Measurements from ENCODE around the gene CYB5B. TPM values are rescaled to one million over a fixed set of nuclear protein-coding genes. Genes with fewer than 3 reads are reported as not detected.

The CYB5B gene
- polyA plus RNA-seq, 3 donors: 132 to 150 (median 141) TPM

- DNase-seq (ENCODE audit: extremely low read depth in 1 of 11, low read depth in 9 of 11, low spot score in 4 of 11): no peak
Observed at GRCh38 chr16:69499541-69500230, 75.3 kb downstream of the CYB5B start.

GRCh38 chr16:69500496-69500895, 76.1 kb downstream of the CYB5B start:
- DNase-seq (ENCODE audit: extremely low read depth in 1 of 11, low read depth in 9 of 11, low spot score in 4 of 11): no peak

GRCh38 chr16:69501956-69502745, 77.7 kb downstream of the CYB5B start:
- peak in 1 of 11 donors; percentile 43 for DNase-seq (ENCODE audit: extremely low read depth in 1 of 11, low read depth in 9 of 11, low spot score in 4 of 11)

GRCh38 chr16:69503244-69503643, 78.8 kb downstream of the CYB5B start:
- no peak for DNase-seq (ENCODE audit: extremely low read depth in 1 of 11, low read depth in 9 of 11, low spot score in 4 of 11)

- no peak for DNase-seq (ENCODE audit: extremely low read depth in 1 of 11, low read depth in 9 of 11, low spot score in 4 of 11)
Observed at GRCh38 chr16:69508033-69508755, 83.8 kb downstream of the CYB5B start.

GRCh38 chr16:69509125-69509524, 84.7 kb downstream of the CYB5B start:
- DNase-seq (ENCODE audit: extremely low read depth in 1 of 11, low read depth in 9 of 11, low spot score in 4 of 11): no peak

GRCh38 chr16:69511651-69512050, 87.2 kb downstream of the CYB5B start:
- DNase-seq (ENCODE audit: extremely low read depth in 1 of 11, low read depth in 9 of 11, low spot score in 4 of 11): no peak

- DNase-seq (ENCODE audit: extremely low read depth in 1 of 11, low read depth in 9 of 11, low spot score in 4 of 11): no peak
Observed at GRCh38 chr16:69513180-69513966, 89.0 kb downstream of the CYB5B start.

- no peak for DNase-seq (ENCODE audit: extremely low read depth in 1 of 11, low read depth in 9 of 11, low spot score in 4 of 11)
Observed at GRCh38 chr16:69514356-69514755, 89.9 kb downstream of the CYB5B start.

Other genes starting within 250 kb of the CYB5B start
- gene SNTB2, start 237.5 kb upstream of the CYB5B start, polyA plus RNA-seq (ENCODE audit: insufficient read length in 3 of 3): 10 to 100 TPM; 11.5 to 13.2 (median 12.9) TPM
- 10 to 100 TPM; 43.1 to 52.5 (median 47.6) TPM for gene VPS4A, start 113.3 kb upstream of the CYB5B start, polyA plus RNA-seq (ENCODE audit: insufficient read length in 3 of 3)
- 1 to 10 TPM; 3.6 to 7.6 (median 5.6) TPM for gene PDF, start 94.0 kb upstream of the CYB5B start, polyA plus RNA-seq (ENCODE audit: insufficient read length in 3 of 3)
- gene COG8, start 85.1 kb upstream of the CYB5B start, polyA plus RNA-seq (ENCODE audit: insufficient read length in 3 of 3): 10 to 100 TPM; 31.8 to 35.8 (median 32.8) TPM
- 10 to 100 TPM; 29.5 to 39.7 (median 33.1) TPM for gene NIP7, start 84.8 kb upstream of the CYB5B start, polyA plus RNA-seq (ENCODE audit: insufficient read length in 3 of 3)
- 1 to 10 TPM; 2.7 to 3.9 (median 3.0) TPM for gene TMED6, start 72.8 kb upstream of the CYB5B start, polyA plus RNA-seq (ENCODE audit: insufficient read length in 3 of 3)
- 10 to 100 TPM; 43.3 to 47.6 (median 44.9) TPM for gene TERF2, start 38.6 kb upstream of the CYB5B start, polyA plus RNA-seq (ENCODE audit: insufficient read length in 3 of 3)
- gene NFAT5, start 141.3 kb downstream of the CYB5B start, polyA plus RNA-seq (ENCODE audit: insufficient read length in 3 of 3): 10 to 100 TPM; 36.5 to 64.6 (median 42.7) TPM

Data from renal cortex interstitium (tissue), 11 donors.